Endothelial cell of umbilical vein (primary cell): ENCODE data around the gene CD83. TPM values are rescaled to one million over a fixed set of nuclear protein-coding genes. Genes with fewer than 3 reads are reported as not detected.
A peak's percentile ranks its signal among the peaks of the same experiment; 100 is the strongest.

Experiments
- BruUV-seq: library from RNA; stranded (reverse); fragments of 400-500 nt; replicated peaks from 2 replicates; lab custom pipeline; 2021; lab: Mats Ljungman, UMichigan
- CTCF ChIA-PET: fragments of 300-600, 350-600 bp; sonication (Branson Sonifier 250); formaldehyde crosslinking; loops from one replicate; lab custom pipeline; 2021; ENCODE audit warnings: antibody characterized with exemption, inconsistent platforms; lab: Charles Lee
- POLR2A ChIA-PET: fragments of 300-600, 350-600 bp; sonication (Branson Sonifier 250); formaldehyde crosslinking; loops from one replicate; lab custom pipeline; 2021; ENCODE audit warnings: antibody characterized with exemption, inconsistent platforms; lab: Charles Lee
- DNase-seq: peaks from one replicate; pipeline ENCODE4 v3.0.0-alpha.2; 2011; ENCODE audit warnings: low read depth, low spot score
- FAIRE-seq: peaks from 2 replicates; lab custom pipeline; 2011; peaks lifted over from hg19 to GRCh38; lab: Jason Lieb, UNC
- H2AFZ ChIP-seq: 2 replicates; pipeline ENCODE4 v1.6.0; 2012; ENCODE audit warnings: low read depth, low read length, control low read depth, inconsistent platforms
- H3K27ac ChIP-seq: 2 replicates; pipeline ENCODE4 v1.5.1; 2011; ENCODE audit warnings: low read depth, mild to moderate bottlenecking, control low read depth, low read length, moderate library complexity; ENCODE audit not compliant: insufficient read depth
- H3K27me3 ChIP-seq, 2 experiments: 2 replicates each; pipeline versions ENCODE4 v1.6.0 to v1.6.1; 2011; ENCODE audit warnings: low read length in 2 of 2, mixed read lengths in 1 of 2; ENCODE audit not compliant: control insufficient read depth in 2 of 2, insufficient read depth in 2 of 2
- H3K36me3 ChIP-seq, 2 experiments: 2 replicates in 1 of 2; 3 replicates in 1 of 2; pipeline ENCODE4 v1.5.1; 2011; ENCODE audit warnings: low read length in 2 of 2, mild to moderate bottlenecking in 1 of 2, moderate library complexity in 1 of 2; ENCODE audit not compliant: control insufficient read depth in 2 of 2, insufficient read depth in 2 of 2; ENCODE audit errors: extremely low read depth in 1 of 2
- H3K4me1 ChIP-seq: 3 replicates; pipeline ENCODE4 v1.5.1; 2011; ENCODE audit warnings: mild to moderate bottlenecking, low read length; ENCODE audit not compliant: control insufficient read depth, insufficient read depth; ENCODE audit errors: extremely low read depth
- H3K4me2 ChIP-seq: 2 replicates; pipeline ENCODE4 v1.6.1; 2011; ENCODE audit warnings: low read length, control low read depth, mixed read lengths; ENCODE audit not compliant: insufficient read depth
- H3K4me3 ChIP-seq, 3 experiments: fragments of 200-600 bp in 1 of 3; sonication (generic), shearing (Covaris generic) in 1 of 3; replicated peaks in 1 of 3; 2 replicates each; pipeline ENCODE4 v1.5.1; 2011 to 2016; ENCODE audit warnings: control low read depth in 3 of 3, low read length in 3 of 3, mild to moderate bottlenecking in 2 of 3, inconsistent platforms in 1 of 3, low read depth in 1 of 3, moderate library complexity in 1 of 3; ENCODE audit not compliant: insufficient read depth in 1 of 3
- H3K79me2 ChIP-seq: 2 replicates; pipeline ENCODE4 v1.6.0; 2012; ENCODE audit warnings: low read length, inconsistent platforms; ENCODE audit not compliant: control insufficient read depth, insufficient read depth
- H3K9ac ChIP-seq: replicated peaks from 2 replicates; pipeline ENCODE3; 2011; ENCODE audit warnings: low read length, control low read depth; ENCODE audit not compliant: insufficient read depth; ENCODE audit errors: extremely low read depth
- H3K9me1 ChIP-seq: replicated peaks from 3 replicates; pipeline ENCODE4 v1.6.0; 2011; ENCODE audit warnings: mild to moderate bottlenecking, low read length; ENCODE audit not compliant: control insufficient read depth, insufficient read depth; ENCODE audit errors: extremely low read depth
- H3K9me3 ChIP-seq: replicated peaks from 2 replicates; pipeline ENCODE4 v1.5.1; 2012; ENCODE audit warnings: low read length, inconsistent platforms; ENCODE audit not compliant: control insufficient read depth, insufficient read depth
- H4K20me1 ChIP-seq: replicated peaks from 2 replicates; pipeline ENCODE3; 2011; ENCODE audit warnings: mild to moderate bottlenecking, low read length; ENCODE audit not compliant: control insufficient read depth, insufficient read depth; ENCODE audit errors: extremely low read depth
- EZH2 ChIP-seq: IDR thresholded peaks from 2 replicates; pipeline ENCODE4 v1.6.1; 2012; ENCODE audit warnings: borderline replicate concordance, low read depth, mild to moderate bottlenecking, moderate library complexity, low read length, inconsistent platforms; ENCODE audit not compliant: severe bottlenecking
- FOS ChIP-seq: IDR thresholded peaks from 2 replicates; pipeline ENCODE4 v1.6.1; 2011; ENCODE audit warnings: mild to moderate bottlenecking, low read length, moderate library complexity, borderline replicate concordance; ENCODE audit not compliant: insufficient read depth
- GATA2 ChIP-seq: IDR thresholded peaks from 2 replicates; pipeline ENCODE4 v1.7.0; 2011; ENCODE audit warnings: low read depth, mild to moderate bottlenecking, moderate library complexity, mixed read lengths, low read length; ENCODE audit not compliant: insufficient read length, insufficient read depth
- JUN ChIP-seq: IDR thresholded peaks from 2 replicates; pipeline ENCODE4 v1.6.1; 2011; ENCODE audit warnings: borderline replicate concordance, low read depth; ENCODE audit not compliant: insufficient read length, insufficient read depth
- MAX ChIP-seq: IDR thresholded peaks from 2 replicates; pipeline ENCODE4 v1.6.1; 2011; ENCODE audit not compliant: insufficient read depth, insufficient read length
- MYC ChIP-seq: IDR thresholded peaks from one replicate; pipeline ENCODE4 v1.6.1; 2011; ENCODE audit warnings: mild to moderate bottlenecking, low read depth, low read length
- POLR2A ChIP-seq: IDR thresholded peaks from 2 replicates; pipeline ENCODE4 v1.6.1; 2012; ENCODE audit warnings: low read depth, mild to moderate bottlenecking, control low read depth, low read length
- POLR2AphosphoS5 ChIP-seq: IDR thresholded peaks from 2 replicates; pipeline ENCODE4 v1.6.1; 2012; ENCODE audit warnings: low read depth, mild to moderate bottlenecking, control low read depth, low read length, moderate library complexity; ENCODE audit not compliant: insufficient read depth
- dilution Hi-C: fragments of 300-500 bp; cut with MboI; formaldehyde crosslinking; loops from one replicate; pipeline ENCODE4 v1.15.0; 2019; ENCODE audit warnings: low sequenced_read_pairs; ENCODE audit not compliant: extremely low pct_ligation_motif_present
- intact Hi-C: fragments of 100-400 bp; cut with micrococcal nuclease; formaldehyde crosslinking; loops from one replicate; pipeline ENCODE4 v1.10.0; 2022
- polyA plus RNA-seq, 4 experiments: library from polyadenylated mRNA; depleted of rRNA in 3 of 4; stranded (reverse) in 3 of 4; unstranded in 1 of 4; fragments of >200 nt; gene quantifications; 2 replicates each; pipeline versions ENCODE4 v1.2.1 to v1.2.3, GENCODE V29; 2011 to 2012; ENCODE audit warnings: missing spikeins in 1 of 4
- total RNA-seq: library from RNA; stranded (reverse); gene quantifications from 2 replicates; pipeline ENCODE4 v1.2.3, GENCODE V29; 2021
- TF ChIP-seq, protein P1 (sequence below), 2 donors: IDR thresholded peaks; 1 replicate in 1 of 2; 2 replicates in 1 of 2; pipeline ENCODE4 v1.5.1; 2011; ENCODE audit warnings: low read length in 2 of 2, mild to moderate bottlenecking in 2 of 2, moderate library complexity in 2 of 2, control low read depth in 1 of 2, inconsistent platforms in 1 of 2, low read depth in 1 of 2; ENCODE audit not compliant: insufficient read depth in 1 of 2; ENCODE audit errors: extremely low read depth in 1 of 2

CD83 gene
- total and polyA plus RNA-seq, 2 donors (not counting 3 experiments of a cell fraction or from before 2014, with no cell fraction given) = 0.40 to 0.46 TPM

DNA sequence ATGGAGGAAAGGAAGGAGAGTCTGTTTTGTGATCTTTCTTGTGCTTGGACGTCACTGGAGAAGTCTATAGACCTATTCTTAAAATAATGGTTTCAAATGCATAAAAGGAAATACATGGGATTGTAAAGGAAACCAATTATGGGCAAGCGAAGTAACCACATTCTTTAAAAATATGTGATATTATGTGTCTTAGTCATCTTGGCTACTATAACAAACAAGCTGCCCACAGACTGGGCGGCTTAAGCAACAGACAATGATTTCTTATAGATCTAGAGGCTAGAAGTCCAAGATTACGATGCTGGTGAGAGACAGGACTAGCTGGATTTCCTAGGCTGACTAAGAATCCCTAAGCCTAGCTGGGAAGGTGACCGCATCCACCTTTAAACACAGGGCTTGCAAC lies 49.4 kb upstream of the CD83 start:
- BruUV-seq = no TSS peak
- DNase-seq = peak; percentile 14
- no peaks in the 10 kb centered on the region for H3K36me3 ChIP-seq
- H3K9me1 ChIP-seq = no peaks in the 10 kb centered on the region
- intact Hi-C loops = loop anchor here (5.0 to 10.0 kb wide), 2 partner anchors 443 to 731 kb away; no protein-coding TSS in a partner anchor
- H3K4me2 ChIP-seq = no peak overlapping the region
- ChIA-PET POLR2A (no interaction called here), CTCF (interaction anchor here (1.0 to 7.3 kb wide), 10 partner anchors 10 to 255 kb away, joined by 3 to 188 read pairs (median 3); no protein-coding TSS in a partner anchor)
- no peak overlapping the region for H3K27ac ChIP-seq
- H3K4me1 ChIP-seq = no peaks in the 10 kb centered on the region
- H2AFZ ChIP-seq = no peak overlapping the region
- peaks cover 5 to 9% of the 10 kb centered on the region in 2 experiments for H3K27me3 ChIP-seq
- no peak overlapping the region for H3K4me3 ChIP-seq
- dilution Hi-C loops = no loop called here
- no peaks in the 10 kb centered on the region for H3K9me3 ChIP-seq
- H4K20me1 ChIP-seq = no peaks in the 10 kb centered on the region
- H3K9ac ChIP-seq = no peak overlapping the region
- TF ChIP-seq GATA2 (no peak), FOS (no peak), POLR2A (no peak), EZH2 (no peak), MAX (no peak), JUN (no peak), MYC (no peak), POLR2AphosphoS5 (no peak)
- TF ChIP-seq, protein P1, sequence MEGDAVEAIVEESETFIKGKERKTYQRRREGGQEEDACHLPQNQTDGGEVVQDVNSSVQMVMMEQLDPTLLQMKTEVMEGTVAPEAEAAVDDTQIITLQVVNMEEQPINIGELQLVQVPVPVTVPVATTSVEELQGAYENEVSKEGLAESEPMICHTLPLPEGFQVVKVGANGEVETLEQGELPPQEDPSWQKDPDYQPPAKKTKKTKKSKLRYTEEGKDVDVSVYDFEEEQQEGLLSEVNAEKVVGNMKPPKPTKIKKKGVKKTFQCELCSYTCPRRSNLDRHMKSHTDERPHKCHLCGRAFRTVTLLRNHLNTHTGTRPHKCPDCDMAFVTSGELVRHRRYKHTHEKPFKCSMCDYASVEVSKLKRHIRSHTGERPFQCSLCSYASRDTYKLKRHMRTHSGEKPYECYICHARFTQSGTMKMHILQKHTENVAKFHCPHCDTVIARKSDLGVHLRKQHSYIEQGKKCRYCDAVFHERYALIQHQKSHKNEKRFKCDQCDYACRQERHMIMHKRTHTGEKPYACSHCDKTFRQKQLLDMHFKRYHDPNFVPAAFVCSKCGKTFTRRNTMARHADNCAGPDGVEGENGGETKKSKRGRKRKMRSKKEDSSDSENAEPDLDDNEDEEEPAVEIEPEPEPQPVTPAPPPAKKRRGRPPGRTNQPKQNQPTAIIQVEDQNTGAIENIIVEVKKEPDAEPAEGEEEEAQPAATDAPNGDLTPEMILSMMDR (IDR thresholded peaks at IDR 0.05; ENCODE audit: extremely low read depth in 1 of 2, insufficient read depth in 1 of 2, low read depth in 1 of 2, low read length in 2 of 2) = no peak
- no peaks in the 10 kb centered on the region for H3K79me2 ChIP-seq
- FAIRE-seq = no peak
